CD4-positive, alpha-beta memory T cell (primary cell): ENCODE data around the gene ADGRD2. TPM values are rescaled to one million over a fixed set of nuclear protein-coding genes. Genes with fewer than 3 reads are reported as not detected.
A peak's percentile ranks its signal among the peaks of the same experiment; 100 is the strongest.

Experiments
- CTCF ChIA-PET: fragments of 350-600 bp; sonication (Branson Sonifier 250); formaldehyde crosslinking; loops from one replicate; lab custom pipeline; 2021; ENCODE audit warnings: inconsistent platforms; ENCODE audit not compliant: partially characterized antibody; lab: Charles Lee
- POLR2A ChIA-PET: fragments of 350-600 bp; sonication (Branson Sonifier 250); formaldehyde crosslinking; loops from one replicate; lab custom pipeline; 2021; ENCODE audit not compliant: partially characterized antibody; lab: Charles Lee
- DNase-seq, 5 donors: peaks; one replicate each; pipeline versions ENCODE4 v3.0.0 to v3.0.0-alpha.2; 2020 to 2022; ENCODE audit warnings: mixed read lengths in 1 of 5
- H3K27ac ChIP-seq: one replicate; pipeline ENCODE4 v1.7.0; 2013; ENCODE audit warnings: low read depth, low read length
- H3K27me3 ChIP-seq: 2 replicates; pipeline ENCODE4 v1.7.0; 2013; ENCODE audit warnings: mild to moderate bottlenecking, low read length, moderate library complexity; ENCODE audit not compliant: insufficient read depth
- H3K36me3 ChIP-seq: 2 replicates; pipeline ENCODE4 v1.7.0; 2013; ENCODE audit warnings: mild to moderate bottlenecking, low read length, moderate library complexity; ENCODE audit not compliant: insufficient read depth
- H3K4me1 ChIP-seq: 2 replicates; pipeline ENCODE4 v1.7.0; 2013; ENCODE audit warnings: mild to moderate bottlenecking, low read length, moderate library complexity; ENCODE audit not compliant: insufficient read depth
- H3K4me3 ChIP-seq, 2 donors: one replicate each; pipeline ENCODE4 v1.7.0; 2013; ENCODE audit warnings: low read length in 2 of 2, mild to moderate bottlenecking in 1 of 2
- H3K9me3 ChIP-seq, 2 donors: one replicate each; pipeline ENCODE4 v1.7.0; 2013; ENCODE audit warnings: low read length in 2 of 2, control low read depth in 1 of 2; ENCODE audit not compliant: control insufficient read depth in 1 of 2
- H3K27ac Mint-ChIP-seq, 7 donors: one replicate each; pipeline ENCODE4 v1.8.0; 2020 to 2021; ENCODE audit warnings: mixed read lengths in 7 of 7, mild to moderate bottlenecking in 6 of 7, inconsistent platforms in 3 of 7, moderate library complexity in 3 of 7
- H3K27me3 Mint-ChIP-seq, 2 donors: one replicate each; pipeline ENCODE4 v1.8.0; 2020 to 2021; ENCODE audit warnings: mixed read lengths in 2 of 2
- H3K36me3 Mint-ChIP-seq, 2 donors: one replicate each; pipeline ENCODE4 v1.8.0; 2020 to 2021; ENCODE audit warnings: mixed read lengths in 2 of 2, inconsistent platforms in 1 of 2, mild to moderate bottlenecking in 1 of 2
- H3K4me1 Mint-ChIP-seq, 4 donors: one replicate each; pipeline ENCODE4 v1.8.0; 2020 to 2021; ENCODE audit warnings: mixed read lengths in 4 of 4, mild to moderate bottlenecking in 1 of 4
- H3K4me3 Mint-ChIP-seq, 8 donors: one replicate each; pipeline ENCODE4 v1.8.0; 2020 to 2021; ENCODE audit warnings: mixed read lengths in 8 of 8, mild to moderate bottlenecking in 7 of 8, moderate library complexity in 6 of 8, inconsistent platforms in 3 of 8
- H3K9me3 Mint-ChIP-seq, 8 donors: one replicate each; pipeline ENCODE4 v1.8.0; 2020 to 2021; ENCODE audit warnings: mixed read lengths in 8 of 8, mild to moderate bottlenecking in 5 of 8, inconsistent platforms in 3 of 8, moderate library complexity in 1 of 8
- intact Hi-C: fragments of 100-400 bp; cut with micrococcal nuclease; formaldehyde crosslinking; loops from one replicate; pipeline ENCODE4 v1.15.1; 2023
- polyA plus RNA-seq, 2 donors: library from polyadenylated mRNA; unstranded; fragments of 300-500 nt; fragmentation: Illumina TruSeq; gene quantifications; one replicate each; pipeline ENCODE4 v1.2.3, GENCODE V29; 2021
- total RNA-seq, 2 experiments: library from RNA; stranded (reverse); gene quantifications; one replicate each; pipeline ENCODE4 v1.2.3, GENCODE V29; 2021

The ADGRD2 gene
- total and polyA plus RNA-seq, 4 experiments from 2014 or later: not detected

DNA sequence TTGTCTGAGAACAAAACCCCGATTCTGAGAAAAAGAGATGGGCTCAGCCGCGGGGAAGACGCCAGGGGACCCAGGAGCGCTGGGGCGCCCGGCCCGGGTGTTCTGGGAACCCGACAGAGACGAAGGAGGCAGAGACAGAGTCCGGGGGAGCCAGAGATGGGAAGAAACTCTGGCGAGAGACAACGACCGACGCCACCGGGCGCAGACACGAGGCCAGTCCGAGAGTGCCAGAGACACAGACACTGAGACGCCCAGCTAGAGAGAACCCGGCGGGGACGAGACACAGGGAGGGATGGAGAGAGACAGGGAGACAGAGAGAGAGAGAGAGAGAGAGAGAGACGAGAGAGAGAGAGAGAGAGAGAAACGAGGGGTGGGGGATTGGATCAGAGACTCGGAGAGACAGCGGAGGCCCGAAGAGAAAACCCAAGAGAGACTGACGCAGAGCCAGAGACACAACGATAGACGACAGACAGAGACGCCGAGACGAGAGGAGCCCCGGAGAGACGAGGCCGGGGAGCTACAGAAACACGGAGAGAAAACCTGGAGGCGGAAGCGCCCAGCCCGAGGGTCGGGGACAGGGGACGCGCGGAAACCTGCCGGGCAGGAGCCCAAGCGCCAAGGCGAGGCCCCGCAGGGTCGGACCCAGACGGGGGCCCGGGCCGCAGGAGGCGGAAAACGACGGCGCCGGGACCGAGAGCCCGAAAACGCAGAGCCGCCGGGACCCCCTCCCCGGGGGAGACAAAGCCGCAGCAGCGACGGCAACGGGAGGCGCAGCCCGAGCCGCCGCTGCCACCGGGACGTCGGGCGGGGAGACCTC is 53.7 kb downstream of the ADGRD2 start:
- H3K4me1 ChIP-seq: no peaks in the 10 kb centered on the region
- no peak overlapping the region for H3K27ac ChIP-seq
- intact Hi-C loops: no loop called here
- Mint-ChIP-seq H3K27me3 (peaks cover 12 to 25% of the 10 kb centered on the region in 2 donors), H3K4me3 (peak overlapping the region; percentile 10 to 83 (median 68)), H3K9me3 (peaks cover 0 to 2% (median 0%) of the 10 kb centered on the region in 8 donors), H3K4me1 (peaks cover 4 to 8% (median 6%) of the 10 kb centered on the region in 4 donors), H3K36me3 (peaks cover 0 to 4% of the 10 kb centered on the region in 2 donors), H3K27ac (no peak overlapping the region)
- no peak for DNase-seq
- H3K27me3 ChIP-seq: no peaks in the 10 kb centered on the region
- H3K9me3 ChIP-seq: no peaks in the 10 kb centered on the region
- no peak overlapping the region for H3K4me3 ChIP-seq
- CTCF ChIA-PET: no interaction called here
- POLR2A ChIA-PET: no interaction called here
- H3K36me3 ChIP-seq: no peaks in the 10 kb centered on the region

DNA sequence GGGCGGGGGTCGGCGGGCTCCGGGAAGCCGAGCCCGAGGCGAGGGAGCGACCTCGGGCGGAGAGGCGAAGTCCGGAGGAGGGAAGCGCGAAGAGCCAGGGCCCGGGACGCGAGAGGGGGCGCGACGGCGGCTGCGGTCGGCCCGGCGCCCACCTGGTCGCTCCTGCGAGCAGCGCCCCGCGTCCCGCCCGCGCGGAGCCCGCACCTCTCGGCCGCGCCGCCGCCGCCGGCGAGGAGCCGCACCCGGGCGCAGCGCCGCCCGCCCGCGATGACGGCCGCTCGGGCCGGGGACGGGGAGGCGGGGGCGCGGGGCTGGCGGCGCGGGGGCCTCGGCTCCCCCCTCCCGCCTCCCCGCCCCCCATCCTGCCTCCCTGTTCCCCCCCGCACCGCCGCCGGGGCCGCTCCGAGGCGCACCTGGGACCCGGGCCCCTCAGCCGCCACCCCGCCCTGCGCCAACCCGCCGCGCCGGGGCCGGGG is 54.3 kb downstream of the ADGRD2 start:
- H3K27ac ChIP-seq: no peak overlapping the region
- H3K9me3 ChIP-seq: no peaks in the 10 kb centered on the region
- no peak overlapping the region for H3K4me3 Mint-ChIP-seq
- H3K27me3 ChIP-seq: no peaks in the 10 kb centered on the region
- peaks cover 4 to 8% (median 6%) of the 10 kb centered on the region in 4 donors for H3K4me1 Mint-ChIP-seq
- no peaks in the 10 kb centered on the region for H3K4me1 ChIP-seq
- intact Hi-C loops: no loop called here
- H3K36me3 ChIP-seq: no peaks in the 10 kb centered on the region
- peaks cover 0 to 4% of the 10 kb centered on the region in 2 donors for H3K36me3 Mint-ChIP-seq
- H3K9me3 Mint-ChIP-seq: peaks cover 0 to 2% (median 0%) of the 10 kb centered on the region in 8 donors
- H3K4me3 ChIP-seq: no peak overlapping the region
- CTCF ChIA-PET: no interaction called here
- DNase-seq: no peak
- H3K27ac Mint-ChIP-seq: no peak overlapping the region
- POLR2A ChIA-PET: no interaction called here
- H3K27me3 Mint-ChIP-seq: peaks cover 12 to 23% of the 10 kb centered on the region in 2 donors

DNA sequence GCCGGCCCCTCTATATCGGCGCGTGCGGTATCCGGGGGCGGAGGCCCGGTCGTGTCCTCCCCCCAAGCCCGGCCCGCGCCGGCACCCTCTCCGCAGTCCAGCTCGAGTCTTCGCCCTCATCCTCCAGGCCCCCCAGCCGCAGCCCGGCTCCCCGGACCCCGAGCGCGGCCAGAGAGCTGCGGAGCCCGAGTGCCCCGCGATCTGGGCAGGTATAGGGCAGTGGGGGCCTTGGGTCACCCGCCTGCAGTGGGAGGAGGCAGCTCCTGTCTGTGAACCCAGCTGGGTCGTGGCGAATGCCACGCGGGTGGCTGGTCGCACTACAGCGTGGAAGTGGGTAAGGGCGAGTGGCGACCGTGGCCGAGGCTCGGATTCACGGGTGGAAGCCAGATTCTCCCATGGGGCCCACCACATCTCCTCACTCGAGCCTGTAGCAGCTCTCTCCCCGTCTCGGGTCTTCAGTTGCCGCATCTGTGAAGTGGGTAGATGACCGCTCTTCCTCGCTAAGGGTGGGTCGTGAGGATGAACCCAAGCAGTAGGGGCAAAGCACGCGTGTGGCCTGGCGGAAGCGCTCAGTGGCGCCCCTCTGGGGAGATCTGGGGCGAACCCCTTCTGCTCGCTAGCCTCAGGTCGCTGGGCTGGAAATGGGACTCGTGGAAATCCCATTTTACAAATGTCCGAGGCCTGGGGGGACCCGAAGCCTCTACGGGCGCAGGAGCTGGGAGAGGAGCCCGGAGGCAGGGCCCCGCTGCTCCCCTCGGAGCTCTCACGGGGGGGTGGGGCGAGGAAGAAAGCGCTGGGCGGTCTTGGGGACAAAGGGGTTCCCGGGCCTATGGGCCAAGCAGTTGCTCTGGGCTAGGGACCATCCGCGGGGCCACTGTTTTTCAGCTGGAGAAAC is 55.0 kb downstream of the ADGRD2 start:
- no peaks in the 10 kb centered on the region for H3K27me3 ChIP-seq
- CTCF ChIA-PET: no interaction called here
- no peaks in the 10 kb centered on the region for H3K4me1 ChIP-seq
- Mint-ChIP-seq H3K4me3 (peak overlapping the region in 3 of 8 donors; percentile 10 to 61 (median 53)), H3K27me3 (peaks cover 12 to 20% of the 10 kb centered on the region in 2 donors), H3K27ac (no peak overlapping the region), H3K9me3 (peaks cover 0 to 2% (median 0%) of the 10 kb centered on the region in 8 donors), H3K36me3 (peaks cover 0 to 4% of the 10 kb centered on the region in 2 donors), H3K4me1 (peaks cover 3 to 8% (median 6%) of the 10 kb centered on the region in 4 donors)
- intact Hi-C loops: no loop called here
- no peak overlapping the region for H3K4me3 ChIP-seq
- no peak for DNase-seq
- POLR2A ChIA-PET: no interaction called here
- no peaks in the 10 kb centered on the region for H3K9me3 ChIP-seq
- H3K36me3 ChIP-seq: no peaks in the 10 kb centered on the region
- no peak overlapping the region for H3K27ac ChIP-seq

DNA sequence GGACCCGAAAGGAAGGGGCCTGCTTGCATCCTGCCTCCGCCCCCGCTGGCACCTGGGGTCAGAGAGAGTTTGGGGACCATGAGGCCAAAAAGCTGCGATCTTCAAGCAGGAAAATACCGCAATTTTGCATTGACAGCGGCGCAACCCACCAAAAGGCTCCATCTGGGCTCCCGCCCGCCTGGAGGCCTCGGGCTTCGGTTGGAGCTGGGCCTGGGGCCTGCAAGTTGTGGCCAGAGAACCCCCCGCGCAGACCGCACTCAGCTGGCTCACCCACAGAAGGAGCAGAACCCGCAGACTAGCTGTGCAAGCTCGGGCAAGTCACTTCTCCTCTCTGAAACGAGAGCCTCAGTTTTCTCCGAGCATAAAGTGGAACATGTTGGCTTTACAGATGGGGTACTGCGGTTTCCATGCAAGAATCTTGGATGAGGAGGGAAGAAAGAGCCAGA is 55.7 kb downstream of the ADGRD2 start:
- H3K27me3 ChIP-seq: no peaks in the 10 kb centered on the region
- peaks cover 3 to 7% (median 6%) of the 10 kb centered on the region in 4 donors for H3K4me1 Mint-ChIP-seq
- H3K4me3 ChIP-seq: no peak overlapping the region
- intact Hi-C loops: no loop called here
- H3K27me3 Mint-ChIP-seq: peaks cover 12 to 19% of the 10 kb centered on the region in 2 donors
- DNase-seq: no peak
- peak overlapping the region in 2 of 8 donors; percentile 12 to 50 for H3K4me3 Mint-ChIP-seq
- H3K4me1 ChIP-seq: no peaks in the 10 kb centered on the region
- POLR2A ChIA-PET: no interaction called here
- no peak overlapping the region for H3K27ac ChIP-seq
- peaks cover 0 to 2% (median 0%) of the 10 kb centered on the region in 8 donors for H3K9me3 Mint-ChIP-seq
- H3K36me3 ChIP-seq: no peaks in the 10 kb centered on the region
- CTCF ChIA-PET: no interaction called here
- no peak overlapping the region for H3K27ac Mint-ChIP-seq
- H3K36me3 Mint-ChIP-seq: peaks cover 0 to 4% of the 10 kb centered on the region in 2 donors
- H3K9me3 ChIP-seq: no peaks in the 10 kb centered on the region

DNA sequence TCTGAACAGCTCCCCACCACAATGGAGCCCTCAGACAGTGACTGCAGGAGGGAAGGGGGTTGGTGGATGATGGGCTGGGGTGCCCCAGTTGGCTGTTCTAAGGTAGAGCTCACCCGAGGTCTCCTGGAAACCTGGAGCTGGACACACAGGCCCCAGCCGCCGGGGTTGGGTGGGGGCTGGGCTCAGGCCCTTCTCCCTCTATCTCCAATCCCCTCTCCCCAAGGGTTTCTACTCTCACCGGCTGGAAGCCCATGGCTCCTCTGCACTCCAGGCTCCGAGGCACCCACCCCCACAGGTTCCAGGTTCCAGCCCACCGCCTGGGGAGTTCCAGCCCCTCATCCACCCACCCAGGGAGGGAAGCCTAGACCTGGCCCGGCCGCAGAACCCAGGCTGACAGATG is 56.2 kb downstream of the ADGRD2 start:
- CTCF ChIA-PET: no interaction called here
- H3K27ac ChIP-seq: no peak overlapping the region
- Mint-ChIP-seq H3K36me3 (peaks cover 0 to 4% of the 10 kb centered on the region in 2 donors), H3K4me1 (peaks cover 3 to 7% (median 6%) of the 10 kb centered on the region in 4 donors), H3K9me3 (peaks cover 0 to 2% (median 0%) of the 10 kb centered on the region in 8 donors), H3K27me3 (peaks cover 12 to 18% of the 10 kb centered on the region in 2 donors), H3K4me3 (no peak overlapping the region), H3K27ac (no peak overlapping the region)
- POLR2A ChIA-PET: no interaction called here
- H3K4me3 ChIP-seq: no peak overlapping the region
- H3K9me3 ChIP-seq: no peaks in the 10 kb centered on the region
- no peaks in the 10 kb centered on the region for H3K36me3 ChIP-seq
- intact Hi-C loops: no loop called here
- no peaks in the 10 kb centered on the region for H3K4me1 ChIP-seq
- DNase-seq: no peak
- H3K27me3 ChIP-seq: no peaks in the 10 kb centered on the region

DNA sequence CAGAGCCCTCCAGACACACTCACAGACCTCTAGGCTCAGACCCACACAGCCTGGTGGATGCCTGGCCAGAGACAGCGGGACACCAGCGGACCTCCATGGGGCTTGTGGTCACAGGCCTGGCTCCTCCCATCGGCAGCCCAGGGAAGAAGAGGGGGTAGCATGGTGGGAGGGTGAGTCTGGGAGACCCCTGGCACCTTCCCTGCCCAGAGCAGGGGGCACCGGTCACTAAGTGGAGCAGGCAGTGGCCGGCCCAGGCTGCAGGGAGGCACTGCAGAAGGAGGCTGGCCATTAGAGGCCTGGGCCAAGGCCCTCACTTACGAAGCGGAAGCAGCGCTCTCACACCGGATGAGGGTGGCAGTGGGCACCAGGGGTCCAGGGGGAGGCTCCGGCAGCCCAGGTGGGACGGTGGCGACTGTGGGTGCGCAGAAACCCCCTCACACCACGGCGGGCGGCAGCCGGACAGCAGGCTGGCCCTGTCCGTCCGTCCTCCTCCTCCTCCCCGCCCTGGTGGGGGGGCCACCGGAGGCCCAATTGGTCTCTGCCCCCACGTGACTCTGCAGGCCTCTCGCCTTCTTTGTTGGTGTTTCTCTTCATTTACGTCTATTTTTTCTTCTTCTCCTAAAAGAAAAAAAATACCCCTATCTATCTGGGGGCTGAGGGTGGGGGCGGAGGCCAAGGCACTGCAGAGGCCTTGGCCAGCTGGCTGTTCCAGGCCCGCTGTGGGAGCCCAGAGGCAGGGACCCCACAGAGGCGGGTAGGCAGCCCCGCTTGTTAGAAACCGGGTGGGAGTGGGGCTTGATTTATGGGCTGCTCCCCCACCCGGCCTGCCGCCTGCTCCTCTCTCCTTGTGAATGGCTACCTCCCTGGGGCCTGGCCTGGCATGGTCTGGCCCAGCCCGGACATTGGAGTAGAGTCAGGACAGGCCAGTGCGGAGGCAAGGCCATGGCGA is 57.0 kb downstream of the ADGRD2 start, which contains the start of gene NR5A1:
Gene NR5A1, minus strand, starts transcription at position 469 of the 949 bp plus-strand sequence. CDS start 4,004 bp downstream, outside the sequence.
- H3K36me3 ChIP-seq: no peaks in the 10 kb centered on the region
- intact Hi-C loops: no loop called here
- ChIA-PET CTCF (no interaction called here), POLR2A (no interaction called here)
- H3K4me3 Mint-ChIP-seq: no peak within 1 kb of the TSS
- no peaks in the 10 kb centered on the region for H3K9me3 ChIP-seq
- H3K4me1 ChIP-seq: no peaks in the 10 kb centered on the region
- no peaks in the 10 kb centered on the region for H3K27me3 ChIP-seq
- H3K36me3 Mint-ChIP-seq: peaks cover 0 to 4% of the 10 kb centered on the region in 2 donors
- peaks cover 0 to 2% (median 0%) of the 10 kb centered on the region in 8 donors for H3K9me3 Mint-ChIP-seq
- no peak within 1 kb of the TSS for H3K4me3 ChIP-seq
- no peak for DNase-seq
- H3K27ac Mint-ChIP-seq: no peak within 1 kb of the TSS
- H3K27ac ChIP-seq: no peak within 1 kb of the TSS
- peaks cover 3 to 8% (median 6%) of the 10 kb centered on the region in 4 donors for H3K4me1 Mint-ChIP-seq
- H3K27me3 Mint-ChIP-seq: peaks cover 12 to 17% of the 10 kb centered on the region in 2 donors
